Upper lobe of right lung (tissue), 1 donor: ENCODE measurements around the gene PTPRN2. TPM values are rescaled to one million over a fixed set of nuclear protein-coding genes. Genes with fewer than 3 reads are reported as not detected.

Experiments
- ATAC-seq: fragments of 200-7000 bp; cut with Tn5 transposase; one replicate; pipeline ENCODE4 v1.9.1; 2020; ENCODE audit warnings: mild to moderate bottlenecking, moderate library complexity
- DNase-seq: peaks from one replicate; pipeline ENCODE4 v3.0.0-alpha.2; 2020
- H3K27ac ChIP-seq: fragments of 200-600 bp; one replicate; pipeline ENCODE4 v1.8.0; 2022
- H3K27me3 ChIP-seq: fragments of 200-600 bp; one replicate; pipeline ENCODE4 v1.8.0; 2022; ENCODE audit warnings: mild to moderate bottlenecking
- H3K36me3 ChIP-seq: fragments of 200-600 bp; one replicate; pipeline ENCODE4 v1.8.0; 2022
- H3K4me1 ChIP-seq: fragments of 200-600 bp; one replicate; pipeline ENCODE4 v1.8.0; 2022
- H3K4me3 ChIP-seq: fragments of 200-600 bp; one replicate; pipeline ENCODE4 v1.8.0; 2022; ENCODE audit warnings: mild to moderate bottlenecking
- H3K9me3 ChIP-seq: fragments of 200-600 bp; one replicate; pipeline ENCODE4 v1.8.0; 2022
- CTCF ChIP-seq: fragments of 200-600 bp; IDR thresholded peaks from one replicate; pipeline ENCODE4 v1.8.0; 2022; ENCODE audit warnings: antibody characterized with exemption
- intact Hi-C: fragments of 100-400 bp; cut with DNase I; formaldehyde crosslinking; loops from one replicate; pipeline ENCODE4 v1.11.0; 2022
- total RNA-seq: library from RNA; stranded (reverse); fragmentation: NEBNext Ultra II Directional; extraction: Animal tissue kit (Norgen Biotek cat#: 25700); gene quantifications from one replicate; pipeline ENCODE4 v1.2.1, GENCODE V29; 2021
- donor health status: DM: no; HTN: yes; CAD: no; lungs with severe emphysema.

The PTPRN2 gene
- total RNA-seq, 1 donor from 2014 or later, result 4.9 TPM

- intact Hi-C loops, result no loop called here
- Histone ChIP-seq H3K36me3 (no peaks in the 10 kb centered on the region), H3K4me1 (no peaks in the 10 kb centered on the region), H3K27me3 (no peaks in the 10 kb centered on the region), H3K4me3 (no peak overlapping the region), H3K27ac (no peak overlapping the region), H3K9me3 (no peaks in the 10 kb centered on the region)
- DNase-seq (no peak), ATAC-seq (no peak)
- TF ChIP-seq CTCF, result no peak
Observed at GRCh38 chr7:158005531-158005930, 582.1 kb downstream of the PTPRN2 start.

GRCh38 chr7:158004123-158004490 lies 583.5 kb downstream of the PTPRN2 start:
- Histone ChIP-seq H3K27me3 (no peaks in the 10 kb centered on the region), H3K4me1 (no peaks in the 10 kb centered on the region), H3K36me3 (no peaks in the 10 kb centered on the region), H3K4me3 (no peak overlapping the region), H3K9me3 (no peaks in the 10 kb centered on the region), H3K27ac (no peak overlapping the region)
- no peak for ATAC-seq
- intact Hi-C loops, result no loop called here
- DNase-seq, result no peak
- TF ChIP-seq CTCF, result no peak

- Histone ChIP-seq H3K9me3 (no peaks in the 10 kb centered on the region), H3K4me3 (no peak overlapping the region), H3K36me3 (no peaks in the 10 kb centered on the region), H3K27ac (no peak overlapping the region), H3K4me1 (no peaks in the 10 kb centered on the region), H3K27me3 (no peaks in the 10 kb centered on the region)
- no peak for TF ChIP-seq CTCF
- intact Hi-C loops, result no loop called here
- DNase-seq (no peak), ATAC-seq (no peak)
Observed at GRCh38 chr7:158003441-158004122, 584.0 kb downstream of the PTPRN2 start.

- intact Hi-C loops, result no loop called here
- H3K27ac ChIP-seq, result no peak overlapping the region
Observed at GRCh38 chr7:158002486-158003080, 585.0 kb downstream of the PTPRN2 start.

GRCh38 chr7:158001621-158002320 lies 585.9 kb downstream of the PTPRN2 start:
- no peaks in the 10 kb centered on the region for H3K4me1 ChIP-seq
- no peaks in the 10 kb centered on the region for H3K9me3 ChIP-seq
- H3K4me3 ChIP-seq, result no peak overlapping the region
- no peak for TF ChIP-seq CTCF
- H3K27me3 ChIP-seq, result no peaks in the 10 kb centered on the region
- H3K27ac ChIP-seq, result no peak overlapping the region
- intact Hi-C loops, result no loop called here
- no peak for ATAC-seq
- DNase-seq, result no peak
- H3K36me3 ChIP-seq, result no peaks in the 10 kb centered on the region

More at GRCh38 chr7:158002486-158003080, 585.0 kb downstream of the PTPRN2 start:
- ATAC-seq, result no peak
- DNase-seq, result no peak
- H3K4me3 ChIP-seq, result no peak overlapping the region
- H3K4me1 ChIP-seq, result no peaks in the 10 kb centered on the region
- no peaks in the 10 kb centered on the region for H3K27me3 ChIP-seq
- H3K9me3 ChIP-seq, result no peaks in the 10 kb centered on the region
- no peaks in the 10 kb centered on the region for H3K36me3 ChIP-seq
- no peak for TF ChIP-seq CTCF
